ENCODE measurements around the gene GSG1.
A peak's percentile ranks its signal among the peaks of the same experiment; 100 is the strongest.

Gene GSG1

GRCh38 chr12:13101821-13102375, 1.6 kb downstream of the GSG1 start:
- POLR2A ChIA-PET (ENCODE audit: low non-redundant PET), result interaction anchor here (1.2 kb wide), 1 partner anchor 33 kb away, joined by 3 read pairs; no protein-coding TSS in a partner anchor
- DNase-seq (ENCODE audit: low spot score), result no peak
- H3K27ac ChIP-seq, result peak overlapping the region; percentile 98
- no peak for TF ChIP-seq CTCF (conservative IDR thresholded peaks at IDR 0.05; ENCODE audit: low read depth)
- CTCF ChIA-PET, result interaction anchor here (4.0 kb wide), 1 partner anchor 110 kb away, joined by 16 read pairs; no protein-coding TSS in a partner anchor

GRCh38 chr12:13100882-13101769, 2.3 kb downstream of the GSG1 start:
- POLR2A ChIA-PET (ENCODE audit: low non-redundant PET), result interaction anchor here (1.2 kb wide), 1 partner anchor 34 kb away, joined by 3 read pairs; no protein-coding TSS in a partner anchor
- DNase-seq (ENCODE audit: low spot score), result peak; percentile 82

DNA sequence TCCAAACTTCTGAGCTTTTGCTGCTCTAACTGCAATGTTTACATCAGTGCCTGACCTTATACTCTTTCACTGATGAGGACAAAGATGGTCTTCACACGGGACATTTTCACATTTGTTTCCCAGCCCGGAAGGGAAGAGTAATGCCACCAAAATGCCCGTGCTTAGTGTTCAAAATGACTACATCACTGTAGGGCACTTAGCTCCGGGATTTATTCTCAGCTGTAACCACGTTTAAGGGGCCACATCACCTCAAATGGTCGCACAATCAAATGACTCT, 2.9 kb downstream of the GSG1 start:
- H3K27ac ChIP-seq, result peak overlapping the region; percentile 98
- TF ChIP-seq CTCF (conservative IDR thresholded peaks at IDR 0.05; ENCODE audit: low read depth), result no peak
- CTCF ChIA-PET, result interaction anchor here (1.0 to 4.0 kb wide), 2 partner anchors 35 to 111 kb away, joined by 3 to 16 read pairs; no protein-coding TSS in a partner anchor
- POLR2A ChIA-PET (ENCODE audit: low non-redundant PET), result interaction anchor here (1.8 kb wide), 1 partner anchor 97 kb away, joined by 4 read pairs; no protein-coding TSS in a partner anchor
- DNase-seq (ENCODE audit: low spot score), result no peak

More at GRCh38 chr12:13100882-13101769, 2.3 kb downstream of the GSG1 start:
- H3K27ac ChIP-seq, result peak overlapping the region; percentile 98
- CTCF ChIA-PET, result interaction anchor here (1.0 to 4.0 kb wide), 2 partner anchors 34 to 111 kb away, joined by 3 to 16 read pairs; no protein-coding TSS in a partner anchor
- no peak for TF ChIP-seq CTCF (conservative IDR thresholded peaks at IDR 0.05; ENCODE audit: low read depth)

DNA sequence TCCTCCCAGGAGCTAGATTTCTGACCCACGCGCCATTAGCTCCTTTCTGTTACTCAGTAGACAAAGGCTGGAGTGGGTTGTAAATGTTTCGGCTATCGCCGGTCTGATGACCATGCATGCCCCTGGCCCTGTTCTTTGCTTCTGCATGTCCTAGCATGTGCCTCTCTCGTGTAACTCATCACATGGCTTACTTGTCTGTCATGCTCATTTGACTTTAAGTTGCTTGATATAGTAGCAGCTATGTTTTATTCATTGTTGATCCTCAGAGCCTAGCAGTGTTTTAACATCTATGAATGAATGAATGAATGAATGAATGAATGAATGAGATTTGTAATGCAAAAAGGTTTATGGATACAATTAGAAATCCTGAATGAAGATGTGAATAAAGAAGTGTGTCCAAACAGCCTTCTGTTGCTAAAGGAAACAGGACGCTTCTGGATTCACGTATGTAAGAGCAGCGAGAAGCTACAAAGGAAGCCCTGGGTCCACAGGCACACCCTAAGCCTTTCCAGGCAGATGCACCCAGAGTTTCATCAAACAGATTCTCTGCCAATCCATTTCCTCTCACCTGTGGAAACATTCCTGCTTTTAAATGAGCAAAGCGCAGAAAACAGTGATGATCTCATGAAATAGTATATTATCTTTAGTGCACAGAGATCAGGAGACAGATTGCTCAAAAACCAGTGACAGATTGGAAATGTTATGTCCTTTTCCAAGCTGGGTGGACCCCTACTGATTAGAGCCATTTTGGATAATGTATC, 3.4 kb downstream of the GSG1 start:
- peak overlapping the region; percentile 98 for H3K27ac ChIP-seq
- POLR2A ChIA-PET (ENCODE audit: low non-redundant PET), result interaction anchor here (1.8 kb wide), 1 partner anchor 98 kb away, joined by 4 read pairs; no protein-coding TSS in a partner anchor
- CTCF ChIA-PET, result interaction anchor here (1.0 to 4.0 kb wide), 2 partner anchors 35 to 112 kb away, joined by 3 to 16 read pairs; no protein-coding TSS in a partner anchor
- TF ChIP-seq CTCF (conservative IDR thresholded peaks at IDR 0.05; ENCODE audit: low read depth), result no peak
- peak; percentile 65 for DNase-seq (ENCODE audit: low spot score)

DNA sequence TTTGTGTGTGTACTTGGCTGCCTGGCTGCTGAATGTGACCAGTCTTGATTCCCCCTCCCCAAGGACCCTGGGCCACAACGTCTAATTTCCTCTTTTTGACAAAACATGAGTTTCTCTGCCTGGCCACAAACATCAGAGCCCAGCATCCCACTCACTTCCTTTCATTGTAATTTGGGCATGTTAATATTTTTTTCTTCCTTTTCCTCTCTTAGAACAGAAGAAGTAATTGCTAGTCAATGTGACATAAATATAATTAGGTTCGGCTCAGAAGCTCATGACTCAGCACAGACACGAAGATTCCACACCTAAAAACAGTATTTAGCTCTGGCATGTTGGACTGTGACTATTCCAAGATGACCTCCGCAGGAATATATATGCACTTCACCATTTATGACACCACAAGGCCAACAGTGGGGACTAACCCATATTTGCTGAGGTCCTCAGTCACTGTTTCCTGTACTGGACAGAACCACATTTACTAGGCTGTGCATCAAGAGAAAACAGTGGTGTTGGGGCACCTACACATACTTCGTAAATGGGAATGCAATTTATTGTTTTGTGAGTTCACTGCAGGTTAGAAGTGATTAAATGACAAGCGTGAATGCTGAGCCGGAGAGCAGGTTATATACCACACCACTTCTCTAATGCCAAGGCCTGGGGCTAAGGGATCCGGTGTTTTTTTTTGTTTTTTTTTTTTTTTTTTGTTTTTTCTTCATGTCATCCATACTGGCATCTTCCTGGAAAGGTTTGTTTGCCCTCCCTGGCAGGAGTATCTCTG, 4.2 kb downstream of the GSG1 start:
- CTCF ChIA-PET, result interaction anchor here (4.0 kb wide), 1 partner anchor 113 kb away, joined by 16 read pairs; no protein-coding TSS in a partner anchor
- no peak for DNase-seq (ENCODE audit: low spot score)
- H3K27ac ChIP-seq, result peak overlapping the region; percentile 98
- TF ChIP-seq CTCF (conservative IDR thresholded peaks at IDR 0.05; ENCODE audit: low read depth), result no peak
- POLR2A ChIA-PET (ENCODE audit: low non-redundant PET), result interaction anchor here (0.9 to 1.8 kb wide), 2 partner anchors 36 to 98 kb away, joined by 4 read pairs; no protein-coding TSS in a partner anchor
